Fibroblast of lung (primary cell): ENCODE measurements around the gene ARHGAP5.

Experiments
- EZH2 ChIP-seq: IDR thresholded peaks from 2 replicates; pipeline ENCODE4 v1.5.1; 2012; ENCODE audit warnings: low read length, control low read depth, mild to moderate bottlenecking; ENCODE audit errors: missing control alignments
- TF ChIP-seq, protein P1 (sequence below), 2 donors: IDR thresholded peaks in 1 of 2; conservative IDR thresholded peaks in 1 of 2; 1 replicate in 1 of 2; 2 replicates in 1 of 2; pipeline ENCODE4 v1.5.1; 2011 to 2012; ENCODE audit warnings: low read length in 2 of 2, control low read depth in 1 of 2, inconsistent platforms in 1 of 2, low read depth in 1 of 2, mild to moderate bottlenecking in 1 of 2

DNA sequence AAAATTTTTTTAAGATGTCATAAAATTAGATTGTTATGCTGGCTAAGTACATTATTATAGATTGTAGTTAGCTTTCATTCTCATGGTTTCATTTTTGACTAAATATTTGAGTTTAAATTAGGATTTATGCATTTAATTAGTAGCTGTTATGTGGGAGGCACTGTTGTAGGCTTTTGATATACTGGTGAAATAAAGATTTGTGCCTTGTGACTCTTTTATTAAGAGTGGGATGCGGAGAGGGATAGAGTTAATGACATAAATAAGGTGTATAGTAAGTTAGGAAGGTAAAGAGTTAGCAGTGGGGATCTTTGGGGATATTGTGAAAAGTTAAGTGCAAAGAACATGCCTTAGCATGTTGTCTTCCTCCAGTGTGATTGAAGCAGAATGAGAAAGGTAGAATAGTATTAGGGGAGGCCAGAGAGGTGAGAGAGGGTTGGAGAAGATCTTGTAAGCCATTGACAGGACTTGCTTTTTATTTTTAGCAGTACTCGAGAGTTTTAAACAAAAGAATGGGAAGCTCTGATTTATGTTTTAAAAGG is 8.8 kb downstream of the ARHGAP5 start:
- TF ChIP-seq, protein P1, sequence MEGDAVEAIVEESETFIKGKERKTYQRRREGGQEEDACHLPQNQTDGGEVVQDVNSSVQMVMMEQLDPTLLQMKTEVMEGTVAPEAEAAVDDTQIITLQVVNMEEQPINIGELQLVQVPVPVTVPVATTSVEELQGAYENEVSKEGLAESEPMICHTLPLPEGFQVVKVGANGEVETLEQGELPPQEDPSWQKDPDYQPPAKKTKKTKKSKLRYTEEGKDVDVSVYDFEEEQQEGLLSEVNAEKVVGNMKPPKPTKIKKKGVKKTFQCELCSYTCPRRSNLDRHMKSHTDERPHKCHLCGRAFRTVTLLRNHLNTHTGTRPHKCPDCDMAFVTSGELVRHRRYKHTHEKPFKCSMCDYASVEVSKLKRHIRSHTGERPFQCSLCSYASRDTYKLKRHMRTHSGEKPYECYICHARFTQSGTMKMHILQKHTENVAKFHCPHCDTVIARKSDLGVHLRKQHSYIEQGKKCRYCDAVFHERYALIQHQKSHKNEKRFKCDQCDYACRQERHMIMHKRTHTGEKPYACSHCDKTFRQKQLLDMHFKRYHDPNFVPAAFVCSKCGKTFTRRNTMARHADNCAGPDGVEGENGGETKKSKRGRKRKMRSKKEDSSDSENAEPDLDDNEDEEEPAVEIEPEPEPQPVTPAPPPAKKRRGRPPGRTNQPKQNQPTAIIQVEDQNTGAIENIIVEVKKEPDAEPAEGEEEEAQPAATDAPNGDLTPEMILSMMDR (conservative IDR thresholded peaks at IDR 0.05 in 1 of 2, IDR thresholded peaks at IDR 0.05 in 1 of 2; ENCODE audit: low read depth in 1 of 2, low read length in 2 of 2) = no peak
- no peak for TF ChIP-seq EZH2
